PFSK-1 (cell line): ENCODE data around the gene EML1.

Experiments used
- FOXP2 ChIP-seq: optimal IDR thresholded peaks from 2 replicates; pipeline ENCODE3; 2011; ENCODE audit warnings: borderline replicate concordance, control low read depth, inconsistent platforms; ENCODE audit not compliant: insufficient read depth; ENCODE audit errors: extremely low read length, extremely low read depth
- POLR2AphosphoS5 ChIP-seq: IDR thresholded peaks from 2 replicates; pipeline ENCODE4 v1.6.1; 2012; ENCODE audit warnings: low read depth, mild to moderate bottlenecking, control low read depth, low read length, moderate library complexity
- REST ChIP-seq, 2 experiments: IDR thresholded peaks; 2 replicates each; pipeline versions ENCODE4 v1.6.1 to v1.8.0; 2011 to 2012; ENCODE audit warnings: low read depth in 2 of 2, low read length in 2 of 2, control low read depth in 1 of 2, inconsistent platforms in 1 of 2, mild to moderate bottlenecking in 1 of 2, moderate library complexity in 1 of 2; ENCODE audit not compliant: insufficient read depth in 1 of 2
- SIN3A ChIP-seq: IDR thresholded peaks from 2 replicates; pipeline ENCODE4 v1.6.1; 2012; ENCODE audit warnings: mild to moderate bottlenecking, low read length, moderate library complexity, borderline replicate concordance; ENCODE audit not compliant: insufficient read depth
- TAF1 ChIP-seq: IDR thresholded peaks from 2 replicates; pipeline ENCODE4 v1.6.1; 2012; ENCODE audit warnings: low read length, control low read depth, borderline replicate concordance; ENCODE audit not compliant: insufficient read depth

Gene EML1

GRCh38 chr14:99950181-99950580 lies 157.0 kb downstream of the EML1 start:
- TF ChIP-seq REST (IDR thresholded peaks at IDR 0.05; ENCODE audit: insufficient read depth in 1 of 2, low read depth in 2 of 2, low read length in 2 of 2) (no peak), TAF1 (no peak), FOXP2 (no peak), SIN3A (no peak), POLR2AphosphoS5 (no peak)

GRCh38 chr14:99951085-99951484 lies 157.9 kb downstream of the EML1 start:
- no peak for TF ChIP-seq POLR2AphosphoS5
- no peak for TF ChIP-seq FOXP2
- TF ChIP-seq SIN3A, result no peak
- no peak for TF ChIP-seq TAF1
- no peak for TF ChIP-seq REST (IDR thresholded peaks at IDR 0.05; ENCODE audit: insufficient read depth in 1 of 2, low read depth in 2 of 2, low read length in 2 of 2)

DNA sequence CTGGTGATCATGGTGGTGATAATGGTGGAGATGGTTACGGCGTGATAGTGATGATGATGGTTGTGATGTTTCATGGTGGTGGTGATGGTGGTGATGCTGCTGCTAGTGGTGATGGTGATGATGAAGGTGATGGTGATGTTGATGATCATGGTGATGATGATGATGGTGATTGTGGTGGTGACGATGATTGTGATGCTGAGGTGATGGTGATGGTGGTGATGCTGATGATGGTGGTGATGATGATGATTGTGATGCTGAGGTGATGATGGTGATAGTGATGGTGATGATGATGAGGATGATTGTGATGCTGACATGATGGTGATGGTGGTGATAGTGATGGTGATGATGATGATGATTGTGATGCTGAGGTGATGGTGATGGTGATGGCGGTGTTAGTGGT lies 158.8 kb downstream of the EML1 start:
- TF ChIP-seq TAF1 (no peak), FOXP2 (no peak), POLR2AphosphoS5 (no peak), SIN3A (no peak), REST (IDR thresholded peaks at IDR 0.05; ENCODE audit: insufficient read depth in 1 of 2, low read depth in 2 of 2, low read length in 2 of 2) (no peak)

- TF ChIP-seq FOXP2, result no peak
- TF ChIP-seq REST (IDR thresholded peaks at IDR 0.05; ENCODE audit: insufficient read depth in 1 of 2, low read depth in 2 of 2, low read length in 2 of 2), result no peak
- TF ChIP-seq SIN3A, result no peak
- no peak for TF ChIP-seq TAF1
- no peak for TF ChIP-seq POLR2AphosphoS5
Measured at GRCh38 chr14:99952453-99952852, 159.2 kb downstream of the EML1 start.
